Caco-2 (cell line): ENCODE data around the gene SYCP2. TPM values are rescaled to one million over a fixed set of nuclear protein-coding genes. Genes with fewer than 3 reads are reported as not detected.

ENCODE experiments used
- BruUV-seq: library from RNA; stranded (reverse); fragments of 400-500 nt; replicated peaks from 2 replicates; lab custom pipeline; 2021; lab: Mats Ljungman, UMichigan
- CTCF ChIA-PET: fragments of 300-600 bp; sonication (Branson Sonifier 250); formaldehyde crosslinking; loops from one replicate; lab custom pipeline; 2022; ENCODE audit warnings: antibody characterized with exemption; lab: Charles Lee
- POLR2A ChIA-PET: fragments of 300-600 bp; sonication (Branson Sonifier 250); formaldehyde crosslinking; loops from one replicate; lab custom pipeline; 2022; ENCODE audit warnings: antibody characterized with exemption; lab: Charles Lee
- DNase-seq, 2 experiments: peaks; one replicate each; pipeline versions ENCODE4 v3.0.0 to v3.0.0-alpha.2; 2020 to 2022
- H3K27me3 ChIP-seq: replicated peaks from 2 replicates; pipeline ENCODE4 v1.6.0; 2011; ENCODE audit warnings: low read length; ENCODE audit not compliant: control insufficient read depth, insufficient read depth
- H3K36me3 ChIP-seq: 2 replicates; pipeline ENCODE4 v1.5.1; 2011; ENCODE audit warnings: low read length; ENCODE audit not compliant: control insufficient read depth, insufficient read depth
- H3K4me1 ChIP-seq: fragments of 250-450 bp; sonication (Bioruptor Pico); 2 replicates; pipeline ENCODE4 v1.5.1; 2020; ENCODE audit warnings: mild to moderate bottlenecking
- H3K4me3 ChIP-seq: 2 replicates; pipeline ENCODE4 v1.5.1; 2011; ENCODE audit warnings: low read depth, mild to moderate bottlenecking, control low read depth, low read length
- H3K9me3 ChIP-seq: fragments of 250-450 bp; sonication (Bioruptor Pico); 2 replicates; pipeline ENCODE4 v1.5.1; 2020; ENCODE audit warnings: mild to moderate bottlenecking, moderate library complexity
- H3K27ac Mint-ChIP-seq: one replicate; pipeline ENCODE4 v1.8.0; 2022; ENCODE audit warnings: mixed read lengths; ENCODE audit not compliant: unreplicated experiment
- H3K27me3 Mint-ChIP-seq: one replicate; pipeline ENCODE4 v1.8.0; 2022; ENCODE audit warnings: mixed read lengths; ENCODE audit not compliant: insufficient read depth, unreplicated experiment
- H3K36me3 Mint-ChIP-seq: one replicate; pipeline ENCODE4 v1.8.0; 2022; ENCODE audit warnings: mild to moderate bottlenecking, mixed read lengths; ENCODE audit not compliant: insufficient read depth, unreplicated experiment
- H3K4me1 Mint-ChIP-seq: one replicate; pipeline ENCODE4 v1.8.0; 2022; ENCODE audit warnings: low read depth, mixed read lengths; ENCODE audit not compliant: unreplicated experiment
- H3K4me3 Mint-ChIP-seq: one replicate; pipeline ENCODE4 v1.8.0; 2022; ENCODE audit warnings: mild to moderate bottlenecking, moderate library complexity, mixed read lengths; ENCODE audit not compliant: unreplicated experiment
- H3K9me3 Mint-ChIP-seq: one replicate; pipeline ENCODE4 v1.8.0; 2022; ENCODE audit warnings: mixed read lengths; ENCODE audit not compliant: unreplicated experiment
- intact Hi-C: fragments of 100-400 bp; cut with micrococcal nuclease; formaldehyde crosslinking; loops from one replicate; pipeline ENCODE4 v1.10.0; 2022; ENCODE audit not compliant: unreplicated experiment
- total RNA-seq: library from RNA; stranded (reverse); gene quantifications from 2 replicates; pipeline ENCODE4 v1.2.3, GENCODE V29; 2022
- TF ChIP-seq, protein P1 (sequence below), 2 experiments: fragments of 200-600 bp in 1 of 2; IDR thresholded peaks; 1 replicate in 1 of 2; 2 replicates in 1 of 2; pipeline versions ENCODE4 v1.5.1 to v1.8.0; 2011 to 2022; ENCODE audit warnings: antibody characterized with exemption in 1 of 2, control low read depth in 1 of 2, inconsistent platforms in 1 of 2, low read depth in 1 of 2, low read length in 1 of 2, mild to moderate bottlenecking in 1 of 2, moderate library complexity in 1 of 2; ENCODE audit not compliant: insufficient read depth in 1 of 2, severe bottlenecking in 1 of 2, unreplicated experiment in 1 of 2

Gene SYCP2
- total RNA-seq, 1 experiment from 2014 or later: 68.7 TPM

DNA sequence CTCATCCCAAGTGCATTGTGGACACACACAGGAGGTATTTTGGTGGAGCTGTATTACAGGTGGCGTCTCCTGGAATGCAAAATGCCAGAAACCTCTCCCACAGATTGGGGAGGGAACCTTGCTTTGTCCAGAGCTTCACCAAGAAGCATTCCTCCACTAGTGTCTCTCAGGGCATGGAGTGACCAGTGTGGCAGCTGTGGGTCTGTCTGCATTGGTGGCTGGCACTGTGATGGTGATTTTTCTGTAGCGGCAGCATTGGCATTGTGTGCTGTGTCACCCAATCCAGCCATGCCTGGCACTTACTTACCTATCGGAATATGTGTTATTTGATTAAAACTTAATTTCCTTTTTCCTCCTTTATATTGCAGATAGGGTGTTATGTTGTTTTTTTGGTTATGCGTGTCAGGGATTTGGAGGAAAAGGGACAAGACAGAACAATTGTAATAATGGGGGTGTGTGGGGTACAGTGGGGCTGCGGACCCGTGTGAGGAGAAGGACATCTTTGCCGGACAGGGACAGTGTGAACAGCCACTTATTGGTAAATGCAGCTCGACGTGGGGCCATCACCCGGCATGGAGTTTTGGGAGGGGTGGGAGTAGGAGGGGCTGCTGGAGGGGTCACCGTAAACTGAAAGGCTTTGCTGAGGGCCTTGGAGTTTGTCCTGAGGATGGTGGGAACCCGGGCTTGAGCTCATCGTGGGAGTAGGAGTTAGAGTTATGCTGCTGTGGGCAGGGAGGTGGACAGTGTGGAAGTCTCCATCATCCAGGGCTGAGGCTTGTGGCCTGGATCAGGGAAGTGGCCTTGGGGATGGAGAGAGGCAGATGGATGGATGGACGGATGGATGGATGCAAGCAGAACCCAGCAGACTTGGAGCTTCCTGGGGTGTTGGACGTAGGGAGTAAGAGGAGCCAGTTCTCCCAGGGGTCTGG lies 105.0 kb downstream of the SYCP2 start:
- ChIA-PET CTCF (no interaction called here), POLR2A (no interaction called here)
- H3K27me3 ChIP-seq: no peaks in the 10 kb centered on the region
- intact Hi-C loops: no loop called here
- peak in 1 of 2 experiments; percentile 38 for DNase-seq
- 0 out of 2 replicates have a peak, but pooled peaks cover 7% of the 10 kb centered on the region for H3K4me1 ChIP-seq
- TF ChIP-seq, protein P1, sequence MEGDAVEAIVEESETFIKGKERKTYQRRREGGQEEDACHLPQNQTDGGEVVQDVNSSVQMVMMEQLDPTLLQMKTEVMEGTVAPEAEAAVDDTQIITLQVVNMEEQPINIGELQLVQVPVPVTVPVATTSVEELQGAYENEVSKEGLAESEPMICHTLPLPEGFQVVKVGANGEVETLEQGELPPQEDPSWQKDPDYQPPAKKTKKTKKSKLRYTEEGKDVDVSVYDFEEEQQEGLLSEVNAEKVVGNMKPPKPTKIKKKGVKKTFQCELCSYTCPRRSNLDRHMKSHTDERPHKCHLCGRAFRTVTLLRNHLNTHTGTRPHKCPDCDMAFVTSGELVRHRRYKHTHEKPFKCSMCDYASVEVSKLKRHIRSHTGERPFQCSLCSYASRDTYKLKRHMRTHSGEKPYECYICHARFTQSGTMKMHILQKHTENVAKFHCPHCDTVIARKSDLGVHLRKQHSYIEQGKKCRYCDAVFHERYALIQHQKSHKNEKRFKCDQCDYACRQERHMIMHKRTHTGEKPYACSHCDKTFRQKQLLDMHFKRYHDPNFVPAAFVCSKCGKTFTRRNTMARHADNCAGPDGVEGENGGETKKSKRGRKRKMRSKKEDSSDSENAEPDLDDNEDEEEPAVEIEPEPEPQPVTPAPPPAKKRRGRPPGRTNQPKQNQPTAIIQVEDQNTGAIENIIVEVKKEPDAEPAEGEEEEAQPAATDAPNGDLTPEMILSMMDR (IDR thresholded peaks at IDR 0.05; ENCODE audit: insufficient read depth in 1 of 2, low read depth in 1 of 2, low read length in 1 of 2, severe bottlenecking in 1 of 2, unreplicated experiment in 1 of 2): no peak
- Mint-ChIP-seq H3K27ac (no peak overlapping the region), H3K9me3 (no peaks in the 10 kb centered on the region), H3K4me1 (peaks cover 13% of the 10 kb centered on the region), H3K27me3 (peaks cover 11% of the 10 kb centered on the region), H3K4me3 (no peak overlapping the region), H3K36me3 (no peaks in the 10 kb centered on the region)
- BruUV-seq: no TSS peak
- no peaks in the 10 kb centered on the region for H3K36me3 ChIP-seq
- no peak overlapping the region for H3K4me3 ChIP-seq
- no peaks in the 10 kb centered on the region for H3K9me3 ChIP-seq

DNA sequence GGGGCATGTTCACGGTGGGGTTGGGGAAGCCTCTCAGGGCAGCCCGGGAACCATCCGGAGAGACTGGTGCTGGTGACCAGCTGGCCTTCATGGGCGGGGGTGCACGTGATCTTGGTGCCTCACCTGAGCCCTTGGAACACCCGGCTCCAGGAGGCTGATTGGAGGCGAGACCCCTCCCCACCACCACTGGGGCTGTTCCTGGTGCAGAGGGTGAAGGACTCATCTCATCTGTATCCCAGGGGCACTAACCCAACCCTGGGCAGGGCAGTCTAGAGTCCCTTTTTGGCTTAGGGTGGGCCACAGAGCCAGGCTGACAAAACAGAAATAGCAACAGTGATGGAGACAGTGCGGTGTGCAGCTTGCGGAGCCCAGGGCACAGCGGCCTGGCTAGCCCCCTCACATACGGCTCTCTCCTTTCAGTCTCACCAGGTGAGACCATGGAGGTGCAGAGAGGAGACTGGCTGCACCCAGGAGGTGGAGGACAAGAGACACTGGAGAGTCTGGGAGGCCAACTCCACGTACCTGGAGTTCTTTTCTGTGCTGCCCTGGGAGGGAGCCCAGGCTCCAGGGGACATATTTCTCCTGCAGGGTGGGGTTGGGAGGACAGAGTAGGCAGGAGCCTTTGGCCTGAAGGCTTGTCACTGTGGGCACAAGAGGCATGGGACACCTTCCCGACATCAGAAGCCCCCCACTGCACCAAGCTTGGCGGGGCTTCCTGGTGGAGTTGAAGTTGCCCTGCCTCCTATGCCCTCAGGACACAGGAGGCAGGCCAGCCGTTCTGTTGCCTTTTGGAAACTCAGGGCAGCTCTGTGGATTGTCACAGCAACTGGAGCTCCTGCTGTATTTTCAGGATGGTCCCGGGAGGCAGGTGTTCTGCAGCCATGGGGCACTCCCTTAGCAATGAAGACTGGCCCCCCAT lies 106.0 kb downstream of the SYCP2 start:
- H3K4me1 Mint-ChIP-seq: peaks cover 13% of the 10 kb centered on the region
- 0 out of 2 replicates have a peak, but pooled peaks cover 7% of the 10 kb centered on the region for H3K4me1 ChIP-seq
- no peak overlapping the region for H3K4me3 Mint-ChIP-seq
- intact Hi-C loops: no loop called here
- H3K27ac Mint-ChIP-seq: no peak overlapping the region
- peak in 1 of 2 experiments; percentile 38 for DNase-seq
- TF ChIP-seq, protein P1 (IDR thresholded peaks at IDR 0.05; ENCODE audit: insufficient read depth in 1 of 2, low read depth in 1 of 2, low read length in 1 of 2, severe bottlenecking in 1 of 2, unreplicated experiment in 1 of 2): no peak
- ChIA-PET CTCF (no interaction called here), POLR2A (no interaction called here)
- no peaks in the 10 kb centered on the region for H3K9me3 Mint-ChIP-seq
- H3K36me3 ChIP-seq: no peaks in the 10 kb centered on the region
- no peaks in the 10 kb centered on the region for H3K9me3 ChIP-seq
- H3K36me3 Mint-ChIP-seq: no peaks in the 10 kb centered on the region
- no peak overlapping the region for H3K4me3 ChIP-seq
- H3K27me3 ChIP-seq: no peaks in the 10 kb centered on the region
- no TSS peak for BruUV-seq
- H3K27me3 Mint-ChIP-seq: peaks cover 11% of the 10 kb centered on the region
